ENCODE data around the gene ABCG2. TPM values are rescaled to one million over a fixed set of nuclear protein-coding genes. Genes with fewer than 3 reads are reported as not detected.

Gene ABCG2
- 1.7 and 14.0 TPM in 2 replicates for total RNA-seq

GRCh38 chr4:88158489-88159228 is at the start of gene ABCG2:
Gene ABCG2, minus strand, starts transcription at chr4:88158639. Its CDS starts 18,644 bp downstream, at chr4:88139995.

Other genes starting within 250 kb of the ABCG2 start
- not detected in 2 replicates for gene SPP1, start 182.9 kb downstream of the ABCG2 start, total RNA-seq
- 35.6 and 66.0 TPM in 2 replicates for gene PKD2, start 151.0 kb downstream of the ABCG2 start, total RNA-seq
- 8.2 and 9.1 TPM in 2 replicates for gene PPM1K, start 125.9 kb upstream of the ABCG2 start, total RNA-seq
- 2.9 and 3.1 TPM in 2 replicates for gene HERC6, start 220.2 kb upstream of the ABCG2 start, total RNA-seq

Measured in endothelial cell of coronary artery (primary cell).